T-cell (primary cell): Measurements from ENCODE around the gene PEX12. TPM values are rescaled to one million over a fixed set of nuclear protein-coding genes. Genes with fewer than 3 reads are reported as not detected.

Experiments used
- ATAC-seq, 4 experiments: fragments of 200-7000 bp in 3 of 4; fragments of 150-1000 bp in 1 of 4; cut with Tn5 transposase; replicated peaks in 1 of 4; 1 replicate in 3 of 4; 2 replicates in 1 of 4; pipeline ENCODE4 v1.10.0; 2021; ENCODE audit warnings: moderate library complexity in 3 of 4, mild to moderate bottlenecking in 2 of 4, moderate number of reproducible peaks in 1 of 4
- CTCF ChIA-PET, 2 donors: fragments of 300-600 bp; sonication (Branson Sonifier 250); formaldehyde crosslinking; loops; one replicate each; lab custom pipeline; 2022; ENCODE audit warnings: antibody characterized with exemption in 2 of 2; lab: Charles Lee
- POLR2A ChIA-PET, 2 donors: fragments of 300-600 bp; sonication (Branson Sonifier 250); formaldehyde crosslinking; loops; one replicate each; lab custom pipeline; 2022; ENCODE audit warnings: antibody characterized with exemption in 2 of 2; lab: Charles Lee
- DNase-seq, 35 experiments: peaks; one replicate each; pipeline versions ENCODE4 v3.0.0 to v3.0.0-alpha.2; 2013 to 2023
- H3K27ac ChIP-seq: one replicate; pipeline ENCODE4 v1.5.1; 2013; ENCODE audit warnings: low read length
- H3K27me3 ChIP-seq, 2 experiments: replicated peaks in 1 of 2; 1 replicate in 1 of 2; 2 replicates in 1 of 2; pipeline versions ENCODE4 v1.6.1 to v1.7.0; 2013; ENCODE audit warnings: low read length in 1 of 2, mixed read lengths in 1 of 2; ENCODE audit not compliant: control insufficient read depth in 2 of 2, insufficient read depth in 2 of 2; ENCODE audit errors: extremely low read depth in 1 of 2
- H3K36me3 ChIP-seq, 2 donors: 1 replicate in 1 of 2; 2 replicates in 1 of 2; pipeline versions ENCODE4 v1.6.1 to v1.7.0; 2013; ENCODE audit warnings: low read length in 1 of 2; ENCODE audit not compliant: control insufficient read depth in 2 of 2, insufficient read depth in 1 of 2; ENCODE audit errors: extremely low read depth in 1 of 2
- H3K4me1 ChIP-seq, 2 experiments: 1 replicate in 1 of 2; 2 replicates in 1 of 2; pipeline versions ENCODE4 v1.6.1 to v1.7.0; 2013; ENCODE audit warnings: low read length in 2 of 2, mixed read lengths in 1 of 2; ENCODE audit not compliant: insufficient read depth in 2 of 2, control insufficient read depth in 1 of 2; ENCODE audit errors: extremely low read depth in 1 of 2
- H3K4me3 ChIP-seq, 2 donors: 1 replicate in 1 of 2; 2 replicates in 1 of 2; pipeline versions ENCODE4 v1.5.1 to v1.7.0; 2013; ENCODE audit warnings: mild to moderate bottlenecking in 2 of 2, low read length in 1 of 2, moderate library complexity in 1 of 2; ENCODE audit not compliant: control insufficient read depth in 1 of 2; ENCODE audit errors: extremely low read depth in 1 of 2
- H3K9me3 ChIP-seq: 2 replicates; pipeline ENCODE4 v1.7.0; 2013
- H3K27ac Mint-ChIP-seq, 2 donors: one replicate each; pipeline ENCODE4 v1.8.0; 2020 to 2021; ENCODE audit warnings: mild to moderate bottlenecking in 2 of 2, mixed read lengths in 2 of 2
- H3K27me3 Mint-ChIP-seq, 2 donors: one replicate each; pipeline ENCODE4 v1.8.0; 2021 to 2022; ENCODE audit warnings: mixed read lengths in 2 of 2
- H3K36me3 Mint-ChIP-seq: one replicate; pipeline ENCODE4 v1.8.0; 2021; ENCODE audit warnings: mixed read lengths
- H3K4me1 Mint-ChIP-seq, 3 donors: one replicate each; pipeline ENCODE4 v1.8.0; 2020 to 2022; ENCODE audit warnings: mixed read lengths in 3 of 3, mild to moderate bottlenecking in 1 of 3
- H3K4me3 Mint-ChIP-seq, 3 donors: one replicate each; pipeline ENCODE4 v1.8.0; 2020 to 2022; ENCODE audit warnings: mild to moderate bottlenecking in 3 of 3, mixed read lengths in 3 of 3, moderate library complexity in 3 of 3
- H3K9me3 Mint-ChIP-seq, 3 donors: one replicate each; pipeline ENCODE4 v1.8.0; 2020 to 2022; ENCODE audit warnings: mixed read lengths in 3 of 3
- WGBS: methylation state at CpG from one replicate; pipeline ENCODE4 v1.1.5; 2013; ENCODE audit warnings: missing lambda C conversion rate; ENCODE audit not compliant: insufficient coverage; 5-methylcytosine and 5-hydroxymethylcytosine counted together
- total RNA-seq, 35 experiments: library from RNA in 6 of 35; stranded (reverse) in 6 of 35; fragments of 120-200 nt in 1 of 35; gene quantifications; one replicate each; pipeline versions ENCODE4 v1.2.1 to v1.2.4 and lab custom pipeline; 2013 to 2026

Gene PEX12
- total RNA-seq (1 to 10 TPM; 3.6 to 6.6 (median 5.6) TPM), total RNA-seq (lab: John Stamatoyannopoulos, UW) (3.2 to 16.4 (median 10.4) reads per million in 29 experiments)
- 7.0 TPM for total RNA-seq (2013)

GRCh38 chr17:35578197-35578928 is at the start of gene PEX12:
PEX12 (minus strand) TSS chr17:35578571; CDS start chr17:35578021, 550 bp downstream.
- Histone ChIP-seq H3K27me3 (no peaks in the 10 kb centered on the region), H3K27ac (peak within 1 kb of the TSS; percentile 94), H3K9me3 (no peaks in the 10 kb centered on the region), H3K36me3 (peaks cover 2 to 8% of the 10 kb centered on the region in 2 donors), H3K4me3 (peak within 1 kb of the TSS; percentile 78 to 89), H3K4me1 (peaks cover 14 to 15% of the 10 kb centered on the region in 2 experiments)
- ATAC-seq (peak; percentile 97 to 99 (median 98)), DNase-seq (peak; percentile 72 to 94 (median 87))
- under 1% methylated on average over 38 of the region's 45 CpGs for WGBS
- Mint-ChIP-seq H3K4me1 (peaks cover 27 to 36% (median 28%) of the 10 kb centered on the region in 3 donors), H3K9me3 (no peaks in the 10 kb centered on the region), H3K4me3 (peak within 1 kb of the TSS; percentile 94 to 97 (median 97)), H3K36me3 (peaks cover 5% of the 10 kb centered on the region), H3K27ac (peak within 1 kb of the TSS; percentile 99), H3K27me3 (no peaks in the 10 kb centered on the region)
- POLR2A ChIA-PET, result interaction anchor here (0.5 to 1.2 kb wide), 15 partner anchors 8 to 232 kb away, joined by 3 to 10 read pairs (median 3); partner anchors contain the start of genes AP2B1 (in 2 of the 2) and TAF15 (in 1 of the 2)
- CTCF ChIA-PET, result interaction anchor here in 1 of 2 donors (0.5 to 2.7 kb wide), 13 partner anchors 8 to 489 kb away, joined by 3 to 12 read pairs (median 4); partner anchors contain the start of genes AP2B1 and TAF15

- Mint-ChIP-seq H3K27ac (no peak overlapping the region), H3K36me3 (peaks cover 56% of the 10 kb centered on the region), H3K4me1 (peaks cover 0 to 7% (median 6%) of the 10 kb centered on the region in 3 donors), H3K27me3 (no peaks in the 10 kb centered on the region), H3K4me3 (no peak overlapping the region), H3K9me3 (no peaks in the 10 kb centered on the region)
- no peak overlapping the region for H3K27ac ChIP-seq
- H3K27me3 ChIP-seq, result no peaks in the 10 kb centered on the region
- no peaks in the 10 kb centered on the region for H3K4me1 ChIP-seq
- WGBS, result no CpG with 5 or more reads among the region's 4 CpGs
- ChIA-PET POLR2A (no interaction called here), CTCF (no interaction called here)
- no peak for ATAC-seq
- peaks cover 4 to 68% of the 10 kb centered on the region in 2 donors for H3K36me3 ChIP-seq
- H3K9me3 ChIP-seq, result no peaks in the 10 kb centered on the region
- DNase-seq, result no peak
- no peak overlapping the region for H3K4me3 ChIP-seq
Measured at GRCh38 chr17:35627417-35627816, 49.0 kb upstream of the PEX12 start.

- no peaks in the 10 kb centered on the region for H3K27me3 Mint-ChIP-seq
- no peak overlapping the region for H3K27ac Mint-ChIP-seq
- Histone ChIP-seq H3K4me1 (no peaks in the 10 kb centered on the region), H3K9me3 (no peaks in the 10 kb centered on the region), H3K36me3 (peaks cover 0 to 40% of the 10 kb centered on the region in 2 donors), H3K27me3 (no peaks in the 10 kb centered on the region), H3K4me3 (no peak overlapping the region), H3K27ac (no peak overlapping the region)
- H3K36me3 Mint-ChIP-seq, result peaks cover 35% of the 10 kb centered on the region
- peaks cover 2 to 6% (median 3%) of the 10 kb centered on the region in 3 donors for H3K4me1 Mint-ChIP-seq
- ChIA-PET CTCF (no interaction called here), POLR2A (no interaction called here)
- ATAC-seq (no peak), DNase-seq (no peak)
- H3K4me3 Mint-ChIP-seq, result no peak overlapping the region
- WGBS, result no CpG with 5 or more reads among the region's 1 CpG
- no peaks in the 10 kb centered on the region for H3K9me3 Mint-ChIP-seq
Measured at GRCh38 chr17:35621768-35622167, 43.4 kb upstream of the PEX12 start.

- ChIA-PET POLR2A (no interaction called here), CTCF (interaction anchor here in 1 of 2 donors (0.6 kb wide), 1 partner anchor 186 kb away, joined by 8 read pairs; no protein-coding TSS in a partner anchor)
- Histone ChIP-seq H3K4me1 (no peaks in the 10 kb centered on the region), H3K27ac (no peak overlapping the region), H3K4me3 (no peak overlapping the region), H3K27me3 (no peaks in the 10 kb centered on the region), H3K36me3 (peaks cover 0 to 21% of the 10 kb centered on the region in 2 donors), H3K9me3 (no peaks in the 10 kb centered on the region)
- Mint-ChIP-seq H3K4me1 (peaks cover 0 to 5% (median 4%) of the 10 kb centered on the region in 3 donors), H3K27me3 (no peaks in the 10 kb centered on the region), H3K36me3 (peaks cover 14% of the 10 kb centered on the region), H3K4me3 (no peak overlapping the region), H3K27ac (no peak overlapping the region), H3K9me3 (no peaks in the 10 kb centered on the region)
- no peak for DNase-seq
- ATAC-seq, result no peak
Measured at GRCh38 chr17:35618628-35619027, 40.3 kb upstream of the PEX12 start.

GRCh38 chr17:35617505-35617904 is 39.1 kb upstream of the PEX12 start:
- POLR2A ChIA-PET, result no interaction called here
- H3K4me1 Mint-ChIP-seq, result peaks cover 8 to 11% (median 9%) of the 10 kb centered on the region in 3 donors
- Histone ChIP-seq H3K36me3 (peaks cover 0 to 21% of the 10 kb centered on the region in 2 donors), H3K27me3 (no peaks in the 10 kb centered on the region), H3K9me3 (no peaks in the 10 kb centered on the region), H3K4me1 (no peaks in the 10 kb centered on the region), H3K27ac (no peak overlapping the region), H3K4me3 (no peak overlapping the region)
- ATAC-seq (no peak), DNase-seq (no peak)
- CTCF ChIA-PET, result interaction anchor here in 1 of 2 donors (0.8 kb wide), 1 partner anchor 10 kb away, joined by 4 read pairs; no protein-coding TSS in a partner anchor
- no peaks in the 10 kb centered on the region for H3K9me3 Mint-ChIP-seq
- H3K4me3 Mint-ChIP-seq, result no peak overlapping the region
- no CpG with 5 or more reads among the region's 2 CpGs for WGBS
- no peak overlapping the region for H3K27ac Mint-ChIP-seq
- H3K27me3 Mint-ChIP-seq, result no peaks in the 10 kb centered on the region
- H3K36me3 Mint-ChIP-seq, result peaks cover 14% of the 10 kb centered on the region

- DNase-seq, result no peak
- peaks cover 0 to 21% of the 10 kb centered on the region in 2 donors for H3K36me3 ChIP-seq
- WGBS, result 92% methylated on average over 2 of the region's 7 CpGs
- no peaks in the 10 kb centered on the region for H3K4me1 ChIP-seq
- H3K4me3 Mint-ChIP-seq, result no peak overlapping the region
- H3K27me3 ChIP-seq, result no peaks in the 10 kb centered on the region
- H3K9me3 Mint-ChIP-seq, result no peaks in the 10 kb centered on the region
- peaks cover 9 to 13% (median 10%) of the 10 kb centered on the region in 3 donors for H3K4me1 Mint-ChIP-seq
- H3K4me3 ChIP-seq, result no peak overlapping the region
- H3K9me3 ChIP-seq, result no peaks in the 10 kb centered on the region
- CTCF ChIA-PET, result no interaction called here
- H3K27me3 Mint-ChIP-seq, result no peaks in the 10 kb centered on the region
- POLR2A ChIA-PET, result no interaction called here
- H3K36me3 Mint-ChIP-seq, result peaks cover 16% of the 10 kb centered on the region
- H3K27ac Mint-ChIP-seq, result no peak overlapping the region
- H3K27ac ChIP-seq, result no peak overlapping the region
- no peak for ATAC-seq
Measured at GRCh38 chr17:35616536-35616935, 38.2 kb upstream of the PEX12 start.
